ENCODE results near the gene SLC15A3. TPM values are rescaled to one million over a fixed set of nuclear protein-coding genes. Genes with fewer than 3 reads are reported as not detected.
A peak's percentile ranks its signal among the peaks of the same experiment; 100 is the strongest.

The SLC15A3 gene
- total RNA-seq, 1 experiment from 2014 or later = 0.43 TPM

GRCh38 chr11:60942219-60942618 lies 9.8 kb downstream of the SLC15A3 start:
- no TSS peak for BruUV-seq (replicated peaks)
- Mint-ChIP-seq H3K27ac (ENCODE audit: unreplicated experiment) (no peak overlapping the region), H3K36me3 (ENCODE audit: insufficient read depth, unreplicated experiment) (peaks cover 9% of the 10 kb centered on the region), H3K4me1 (ENCODE audit: low read depth, unreplicated experiment) (peaks cover 13% of the 10 kb centered on the region), H3K4me3 (ENCODE audit: unreplicated experiment) (no peak overlapping the region), H3K9me3 (ENCODE audit: unreplicated experiment) (no peaks in the 10 kb centered on the region), H3K27me3 (ENCODE audit: insufficient read depth, unreplicated experiment) (no peaks in the 10 kb centered on the region)
- Histone ChIP-seq H3K9me3 (no peaks in the 10 kb centered on the region), H3K4me1 (no peaks in the 10 kb centered on the region; the same call in none of the 2 replicates), H3K27me3 (replicated peaks; ENCODE audit: control insufficient read depth, insufficient read depth, low read length) (no peaks in the 10 kb centered on the region), H3K4me3 (ENCODE audit: low read depth, low read length) (no peak overlapping the region), H3K36me3 (ENCODE audit: control insufficient read depth, insufficient read depth, low read length) (no peaks in the 10 kb centered on the region)
- ChIA-PET POLR2A (no interaction called here), CTCF (no interaction called here)
- DNase-seq = no peak
- intact Hi-C loops (cut with micrococcal nuclease; ENCODE audit: unreplicated experiment) = no loop called here
- TF ChIP-seq, protein P1, sequence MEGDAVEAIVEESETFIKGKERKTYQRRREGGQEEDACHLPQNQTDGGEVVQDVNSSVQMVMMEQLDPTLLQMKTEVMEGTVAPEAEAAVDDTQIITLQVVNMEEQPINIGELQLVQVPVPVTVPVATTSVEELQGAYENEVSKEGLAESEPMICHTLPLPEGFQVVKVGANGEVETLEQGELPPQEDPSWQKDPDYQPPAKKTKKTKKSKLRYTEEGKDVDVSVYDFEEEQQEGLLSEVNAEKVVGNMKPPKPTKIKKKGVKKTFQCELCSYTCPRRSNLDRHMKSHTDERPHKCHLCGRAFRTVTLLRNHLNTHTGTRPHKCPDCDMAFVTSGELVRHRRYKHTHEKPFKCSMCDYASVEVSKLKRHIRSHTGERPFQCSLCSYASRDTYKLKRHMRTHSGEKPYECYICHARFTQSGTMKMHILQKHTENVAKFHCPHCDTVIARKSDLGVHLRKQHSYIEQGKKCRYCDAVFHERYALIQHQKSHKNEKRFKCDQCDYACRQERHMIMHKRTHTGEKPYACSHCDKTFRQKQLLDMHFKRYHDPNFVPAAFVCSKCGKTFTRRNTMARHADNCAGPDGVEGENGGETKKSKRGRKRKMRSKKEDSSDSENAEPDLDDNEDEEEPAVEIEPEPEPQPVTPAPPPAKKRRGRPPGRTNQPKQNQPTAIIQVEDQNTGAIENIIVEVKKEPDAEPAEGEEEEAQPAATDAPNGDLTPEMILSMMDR (IDR thresholded peaks at IDR 0.05; ENCODE audit: insufficient read depth in 1 of 2, low read depth in 1 of 2, low read length in 1 of 2, severe bottlenecking in 1 of 2, unreplicated experiment in 1 of 2) = no peak

DNA sequence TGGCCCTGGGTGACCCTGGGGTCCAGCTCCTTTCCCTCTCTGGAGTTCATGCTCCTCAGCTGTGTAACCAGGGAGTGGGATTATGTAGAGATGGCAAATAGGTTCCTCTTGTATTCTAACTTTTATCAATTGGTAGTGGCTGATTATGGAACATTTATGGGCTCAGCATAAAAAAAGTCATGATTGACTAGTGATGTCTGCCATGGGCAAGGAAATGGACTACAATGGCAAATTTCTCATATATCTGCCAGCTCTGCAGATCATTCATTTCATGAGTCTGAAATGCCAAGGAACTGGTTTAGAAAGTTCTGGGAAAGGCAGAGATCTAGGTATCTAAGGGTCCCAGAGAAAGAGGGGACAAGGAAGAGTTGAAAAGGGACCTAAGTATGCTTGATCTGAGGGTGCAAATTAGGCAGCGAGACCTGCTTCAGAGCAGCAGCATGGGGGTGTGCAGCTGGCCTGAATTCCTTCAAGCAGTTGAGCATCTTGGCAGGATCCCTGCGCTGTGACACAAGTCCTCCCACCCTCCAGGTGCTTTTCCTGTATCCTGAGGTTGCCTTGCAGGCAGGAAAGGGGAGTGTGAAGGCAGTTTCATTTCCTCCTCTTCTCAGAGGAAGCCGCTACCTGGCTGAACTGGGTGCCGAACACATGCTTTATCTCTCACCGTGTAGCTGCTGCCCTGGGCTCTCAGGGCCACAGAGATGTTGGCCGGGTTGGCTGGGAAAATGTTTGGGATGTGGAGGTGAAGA lies 10.4 kb downstream of the SLC15A3 start:
- POLR2A ChIA-PET = no interaction called here
- no peak overlapping the region for H3K4me3 ChIP-seq (ENCODE audit: low read depth, low read length)
- no peaks in the 10 kb centered on the region; the same call in none of the 2 replicates for H3K4me1 ChIP-seq
- Mint-ChIP-seq H3K4me3 (ENCODE audit: unreplicated experiment) (no peak overlapping the region), H3K27ac (ENCODE audit: unreplicated experiment) (no peak overlapping the region), H3K27me3 (ENCODE audit: insufficient read depth, unreplicated experiment) (no peaks in the 10 kb centered on the region), H3K4me1 (ENCODE audit: low read depth, unreplicated experiment) (peaks cover 13% of the 10 kb centered on the region), H3K9me3 (ENCODE audit: unreplicated experiment) (no peaks in the 10 kb centered on the region), H3K36me3 (ENCODE audit: insufficient read depth, unreplicated experiment) (peaks cover 9% of the 10 kb centered on the region)
- no peaks in the 10 kb centered on the region for H3K27me3 ChIP-seq (replicated peaks; ENCODE audit: control insufficient read depth, insufficient read depth, low read length)
- intact Hi-C loops (cut with micrococcal nuclease; ENCODE audit: unreplicated experiment) = loop anchor here (2.0 kb wide), 1 partner anchor 35 kb away; the partner anchor contains the start of gene PRPF19
- DNase-seq = no peak
- H3K9me3 ChIP-seq = no peaks in the 10 kb centered on the region
- TF ChIP-seq, protein P1 (IDR thresholded peaks at IDR 0.05; ENCODE audit: insufficient read depth in 1 of 2, low read depth in 1 of 2, low read length in 1 of 2, severe bottlenecking in 1 of 2, unreplicated experiment in 1 of 2) = no peak
- BruUV-seq (replicated peaks) = no TSS peak
- CTCF ChIA-PET = interaction anchor here (0.7 kb wide), 1 partner anchor 925 kb away, joined by 4 read pairs; no protein-coding TSS in a partner anchor
- H3K36me3 ChIP-seq (ENCODE audit: control insufficient read depth, insufficient read depth, low read length) = no peaks in the 10 kb centered on the region

- no peaks in the 10 kb centered on the region for H3K27me3 ChIP-seq (replicated peaks; ENCODE audit: control insufficient read depth, insufficient read depth, low read length)
- ChIA-PET CTCF (interaction anchor here (0.8 to 1.0 kb wide), 2 partner anchors 25 to 355 kb away, joined by 3 to 5 read pairs; partner anchors contain the start of gene VWCE), POLR2A (no interaction called here)
- H3K9me3 Mint-ChIP-seq (ENCODE audit: unreplicated experiment) = no peaks in the 10 kb centered on the region
- TF ChIP-seq, protein P1 (IDR thresholded peaks at IDR 0.05; ENCODE audit: insufficient read depth in 1 of 2, low read depth in 1 of 2, low read length in 1 of 2, severe bottlenecking in 1 of 2, unreplicated experiment in 1 of 2) = no peak
- no peak overlapping the region for H3K4me3 ChIP-seq (ENCODE audit: low read depth, low read length)
- H3K36me3 Mint-ChIP-seq (ENCODE audit: insufficient read depth, unreplicated experiment) = peaks cover 15% of the 10 kb centered on the region
- H3K27ac Mint-ChIP-seq (ENCODE audit: unreplicated experiment) = no peak overlapping the region
- H3K27me3 Mint-ChIP-seq (ENCODE audit: insufficient read depth, unreplicated experiment) = no peaks in the 10 kb centered on the region
- no peaks in the 10 kb centered on the region for H3K9me3 ChIP-seq
- peaks cover 13% of the 10 kb centered on the region for H3K4me1 Mint-ChIP-seq (ENCODE audit: low read depth, unreplicated experiment)
- DNase-seq = peak in 1 of 2 experiments; percentile 53
- no peaks in the 10 kb centered on the region for H3K36me3 ChIP-seq (ENCODE audit: control insufficient read depth, insufficient read depth, low read length)
- intact Hi-C loops (cut with micrococcal nuclease; ENCODE audit: unreplicated experiment) = loop anchor here (2.0 kb wide), 1 partner anchor 33 kb away; the partner anchor contains the start of gene PRPF19
- no peaks in the 10 kb centered on the region; the same call in none of the 2 replicates for H3K4me1 ChIP-seq
- no TSS peak for BruUV-seq (replicated peaks)
- no peak overlapping the region for H3K4me3 Mint-ChIP-seq (ENCODE audit: unreplicated experiment)
Observed at GRCh38 chr11:60939855-60940254, 12.1 kb downstream of the SLC15A3 start.

All from Caco-2 (cell line).